Stimulated activated CD4-positive, alpha-beta T cell treated with anti-CD3 and anti-CD28 coated beads, Interleukin-15, amount 100 ng/mL, for 48 hours (primary cell): ENCODE results near the gene MTREX.

Experiments used
- DNase-seq, 2 donors: peaks; one replicate each; pipeline ENCODE4 v3.0.0-alpha.2; 2020; ENCODE audit warnings: low read depth in 2 of 2

Gene MTREX

GRCh38 chr5:55383254-55383653, 75.5 kb downstream of the MTREX start:
- no peak for DNase-seq

GRCh38 chr5:55384072-55384471, 76.3 kb downstream of the MTREX start:
- no peak for DNase-seq

- DNase-seq, result no peak
Measured at GRCh38 chr5:55385227-55385626, 77.4 kb downstream of the MTREX start.

- no peak for DNase-seq
Measured at GRCh38 chr5:55385846-55386245, 78.1 kb downstream of the MTREX start.

GRCh38 chr5:55386356-55386755, 78.6 kb downstream of the MTREX start:
- no peak for DNase-seq

GRCh38 chr5:55387865-55388264, 80.1 kb downstream of the MTREX start:
- DNase-seq, result no peak

- no peak for DNase-seq
Measured at GRCh38 chr5:55391707-55392106, 83.9 kb downstream of the MTREX start.

- no peak for DNase-seq
Measured at GRCh38 chr5:55392669-55393068, 84.9 kb downstream of the MTREX start.

- DNase-seq, result no peak
Measured at GRCh38 chr5:55393501-55394175, 85.8 kb downstream of the MTREX start.

- no peak for DNase-seq
Measured at GRCh38 chr5:55402199-55402598, 94.4 kb downstream of the MTREX start.

GRCh38 chr5:55406292-55406691, 98.5 kb downstream of the MTREX start:
- DNase-seq, result no peak

- DNase-seq, result no peak
Measured at GRCh38 chr5:55407059-55407684, 99.4 kb downstream of the MTREX start.

GRCh38 chr5:55407984-55408383, 100.2 kb downstream of the MTREX start:
- no peak for DNase-seq

GRCh38 chr5:55409775-55410174, 102.0 kb downstream of the MTREX start:
- DNase-seq, result no peak

- DNase-seq, result no peak
Measured at GRCh38 chr5:55410845-55411244, 103.1 kb downstream of the MTREX start.

- no peak for DNase-seq
Measured at GRCh38 chr5:55411876-55412275, 104.1 kb downstream of the MTREX start.

- DNase-seq, result no peak
Measured at GRCh38 chr5:55413644-55414043, 105.9 kb downstream of the MTREX start.

GRCh38 chr5:55415071-55415470, 107.3 kb downstream of the MTREX start:
- no peak for DNase-seq

GRCh38 chr5:55416306-55416705, 108.5 kb downstream of the MTREX start:
- no peak for DNase-seq

- DNase-seq, result no peak
Measured at GRCh38 chr5:55418994-55419968, 111.5 kb downstream of the MTREX start.

- peak in 1 of 2 donors; percentile 29 for DNase-seq
Measured at GRCh38 chr5:55421074-55421529, 113.3 kb downstream of the MTREX start.

- no peak for DNase-seq
Measured at GRCh38 chr5:55426455-55426854, 118.7 kb downstream of the MTREX start.
